GM23248 (cell line): Measurements from ENCODE around the gene CNKSR1. TPM values are rescaled to one million over a fixed set of nuclear protein-coding genes. Genes with fewer than 3 reads are reported as not detected.
"Not testable (repeated sequence)": the region's sequence is repeated elsewhere in the genome, so short reads cannot be mapped to it uniquely, and the experiment has no call there.

Source experiments
- DNase-seq: peaks from one replicate; pipeline ENCODE4 v3.0.0-alpha.2; 2015
- H2AFZ ChIP-seq: fragments of 200-600 bp; sonication (generic); 2 replicates; pipeline ENCODE4 v1.6.1; 2016; ENCODE audit warnings: antibody characterized with exemption
- H3F3A ChIP-seq: fragments of 200-600 bp; sonication (generic); 2 replicates; pipeline ENCODE4 v1.6.1; 2016; ENCODE audit warnings: mild to moderate bottlenecking, antibody characterized with exemption, mixed run types; ENCODE audit not compliant: insufficient read depth
- H3K27ac ChIP-seq: fragments of 200-600 bp; sonication (generic); 2 replicates; pipeline ENCODE4 v1.5.1; 2016; ENCODE audit warnings: mild to moderate bottlenecking
- H3K27me3 ChIP-seq: fragments of 200-600 bp; sonication (generic); replicated peaks from 2 replicates; pipeline ENCODE4 v1.6.1; 2016; ENCODE audit warnings: mild to moderate bottlenecking; ENCODE audit not compliant: insufficient read depth
- H3K36me3 ChIP-seq: fragments of 200-600 bp; sonication (generic); 2 replicates; pipeline ENCODE4 v1.6.1; 2016; ENCODE audit warnings: low read depth, mild to moderate bottlenecking
- H3K4me1 ChIP-seq: fragments of 200-600 bp; sonication (generic); 2 replicates; pipeline ENCODE4 v1.6.1; 2016; ENCODE audit warnings: mild to moderate bottlenecking; ENCODE audit not compliant: insufficient read depth
- H3K4me2 ChIP-seq: fragments of 200-600 bp; sonication (generic); one replicate; pipeline ENCODE4 v1.6.1; 2016; ENCODE audit warnings: mild to moderate bottlenecking; ENCODE audit not compliant: unreplicated experiment
- H3K4me3 ChIP-seq: fragments of 200-600 bp; sonication (generic); 2 replicates; pipeline ENCODE4 v1.5.1; 2016; ENCODE audit warnings: mild to moderate bottlenecking
- H3K79me2 ChIP-seq: fragments of 200-600 bp; sonication (generic); 2 replicates; pipeline ENCODE4 v1.6.1; 2016; ENCODE audit warnings: mild to moderate bottlenecking; ENCODE audit not compliant: insufficient read depth
- H3K9ac ChIP-seq: fragments of 200-600 bp; sonication (generic); 2 replicates; pipeline ENCODE4 v1.6.1; 2016; ENCODE audit warnings: mild to moderate bottlenecking
- H3K9me2 ChIP-seq: fragments of 200-600 bp; sonication (generic); 2 replicates; pipeline ENCODE4 v1.6.1; 2016; ENCODE audit warnings: mixed run types, mild to moderate bottlenecking, moderate library complexity; ENCODE audit not compliant: insufficient read depth
- H3K9me3 ChIP-seq: fragments of 200-600 bp; sonication (generic); one replicate; pipeline ENCODE4 v1.6.1; 2017; ENCODE audit warnings: low read depth
- H4K20me1 ChIP-seq: fragments of 200-600 bp; sonication (generic); 2 replicates; pipeline ENCODE4 v1.6.0; 2016; ENCODE audit not compliant: insufficient read depth
- EZH2 ChIP-seq: fragments of 200-600 bp; sonication (generic); IDR thresholded peaks from 2 replicates; pipeline ENCODE4 v1.6.1; 2018; ENCODE audit warnings: antibody characterized with exemption, mild to moderate bottlenecking; ENCODE audit not compliant: insufficient read depth, poor library complexity, severe bottlenecking
- EZH2phosphoT487 ChIP-seq: fragments of 200-600 bp; sonication (generic); IDR thresholded peaks from 2 replicates; pipeline ENCODE4 v1.6.1; 2018; ENCODE audit warnings: antibody characterized with exemption, moderate library complexity, mild to moderate bottlenecking, low read depth; ENCODE audit not compliant: insufficient read depth
- WGBS, 2 experiments: methylation state at CpG; one replicate each; pipeline ENCODE4 v1.1.6; 2015 to 2017; ENCODE audit warnings: low lambda C conversion rate in 2 of 2, low coverage in 1 of 2; ENCODE audit errors: missing lambda C conversion rate in 2 of 2; 5-methylcytosine and 5-hydroxymethylcytosine counted together
- in situ Hi-C: fragments of 300-500 bp; cut with MboI; formaldehyde crosslinking; loops from 2 replicates; pipeline ENCODE4 v1.15.0; 2020
- polyA plus RNA-seq: library from polyadenylated mRNA; unstranded; fragments of >200 nt; fragmentation: Nextera tagmentation; extraction: Ambion mirVana; gene quantifications from 2 replicates; pipeline ENCODE4 v1.2.1, GENCODE V29; 2016
- total RNA-seq: library from RNA; depleted of rRNA; stranded (reverse); fragments of >200 nt; shearing (Covaris generic); gene quantifications from 2 replicates; pipeline ENCODE4 v1.2.3, GENCODE V29; 2014

The CNKSR1 gene
- total and polyA plus RNA-seq, 2 experiments from 2014 or later = not detected

- Histone ChIP-seq H3F3A (no peaks in the 10 kb centered on the region), H3K79me2 (no peaks in the 10 kb centered on the region), H3K4me3 (no peak overlapping the region), H3K9me2 (no peaks in the 10 kb centered on the region), H3K36me3 (no peaks in the 10 kb centered on the region), H2AFZ (no peak overlapping the region), H4K20me1 (no peaks in the 10 kb centered on the region), H3K4me2 (no peak overlapping the region), H3K27me3 (peaks cover 9% of the 10 kb centered on the region), H3K9ac (no peak overlapping the region), H3K9me3 (no peaks in the 10 kb centered on the region), H3K27ac (no peak overlapping the region), H3K4me1 (no peaks in the 10 kb centered on the region)
- no peak for DNase-seq
- TF ChIP-seq EZH2 (no peak), EZH2phosphoT487 (no peak)
- in situ Hi-C loops = no loop called here
- WGBS, 2 experiments = 77 to 85% methylated on average over 7 of the region's 7 CpGs
These were observed 47.3 kb downstream of the CNKSR1 start for GRCh38 chr1:26224606-26225005.

GRCh38 chr1:26225033-26225831 lies 47.9 kb downstream of the CNKSR1 start:
- Histone ChIP-seq H3K27me3 (peaks cover 9% of the 10 kb centered on the region), H2AFZ (peak overlapping the region; percentile 51), H3K4me1 (no peaks in the 10 kb centered on the region), H4K20me1 (no peaks in the 10 kb centered on the region), H3F3A (no peaks in the 10 kb centered on the region), H3K4me2 (peak overlapping the region; percentile 44), H3K9ac (no peak overlapping the region), H3K9me2 (no peaks in the 10 kb centered on the region), H3K79me2 (no peaks in the 10 kb centered on the region), H3K27ac (no peak overlapping the region), H3K36me3 (no peaks in the 10 kb centered on the region), H3K9me3 (no peaks in the 10 kb centered on the region), H3K4me3 (peak overlapping the region; percentile 58)
- WGBS, 2 experiments = 16 to 17% methylated on average over 42 to 44 of the region's 50 CpGs
- in situ Hi-C loops = no loop called here
- TF ChIP-seq EZH2phosphoT487 = no peak
- no peak for TF ChIP-seq EZH2
- peak; percentile 47 for DNase-seq

GRCh38 chr1:26230682-26231081 lies 53.4 kb downstream of the CNKSR1 start:
- in situ Hi-C loops, H3F3A ChIP-seq, H3K4me2 ChIP-seq, H3K79me2 ChIP-seq, DNase-seq, H2AFZ ChIP-seq, H3K27me3 ChIP-seq, H3K4me1 ChIP-seq, H3K4me3 ChIP-seq, H3K27ac ChIP-seq, H3K9me3 ChIP-seq, H4K20me1 ChIP-seq, H3K9me2 ChIP-seq, H3K9ac ChIP-seq, H3K36me3 ChIP-seq: not testable (repeated sequence)
- 87 to 88% methylated on average over 2 of the region's 2 CpGs for WGBS, 2 experiments

GRCh38 chr1:26233903-26234643 lies 56.8 kb downstream of the CNKSR1 start, which contains the start of gene CEP85:
Gene CEP85, plus strand, starts transcription at chr1:26234200. Its CDS starts 5,584 bp downstream, at chr1:26239784.
- peak within 1 kb of the TSS; percentile 80 for H3K9ac ChIP-seq
- in situ Hi-C loops = no loop called here
- H3K4me1 ChIP-seq = peaks cover 6% of the 10 kb centered on the region
- no peaks in the 10 kb centered on the region for H4K20me1 ChIP-seq
- DNase-seq = peak; percentile 99
- H3K9me2 ChIP-seq = no peaks in the 10 kb centered on the region
- peaks cover 9% of the 10 kb centered on the region; the same call in 1 of the 2 replicates for H3F3A ChIP-seq
- H3K9me3 ChIP-seq = no peaks in the 10 kb centered on the region
- no peaks in the 10 kb centered on the region for H3K27me3 ChIP-seq
- H3K79me2 ChIP-seq = peaks cover 42% of the 10 kb centered on the region
- H3K4me2 ChIP-seq = peak within 1 kb of the TSS; percentile 92
- peak within 1 kb of the TSS; percentile 96 for H2AFZ ChIP-seq
- H3K4me3 ChIP-seq = peak within 1 kb of the TSS; percentile 94
- 1% methylated on average over 70 to 73 of the region's 73 CpGs for WGBS, 2 experiments
- H3K27ac ChIP-seq = peak within 1 kb of the TSS; percentile 67
- H3K36me3 ChIP-seq = no peaks in the 10 kb centered on the region
- TF ChIP-seq EZH2 (no peak), EZH2phosphoT487 (no peak)
